Stimulated activated memory B cell treated with anti-CD40 and anti-IgM and Interleukin-4, amounts not matched to agents 10 μg/mL and 1 μg/mL and 100 μg/mL, for 72 hours (primary cell): ENCODE data around the gene CBFA2T2.
A peak's percentile ranks its signal among the peaks of the same experiment; 100 is the strongest.

Source experiments
- ATAC-seq: fragments of 150-1000 bp; cut with Tn5 transposase; 2 replicates; pipeline ENCODE4 v1.10.0; 2021
- H3K27ac Mint-ChIP-seq: one replicate; pipeline ENCODE4 v1.8.0; 2022; ENCODE audit warnings: mild to moderate bottlenecking, mixed read lengths
- H3K27me3 Mint-ChIP-seq: one replicate; pipeline ENCODE4 v1.8.0; 2022; ENCODE audit warnings: mixed read lengths
- H3K36me3 Mint-ChIP-seq: one replicate; pipeline ENCODE4 v1.8.0; 2022; ENCODE audit warnings: mixed read lengths
- H3K4me1 Mint-ChIP-seq: one replicate; pipeline ENCODE4 v1.8.0; 2022; ENCODE audit warnings: mixed read lengths
- H3K4me3 Mint-ChIP-seq: one replicate; pipeline ENCODE4 v1.8.0; 2022; ENCODE audit warnings: mild to moderate bottlenecking, moderate library complexity, mixed read lengths
- H3K9me3 Mint-ChIP-seq: one replicate; pipeline ENCODE4 v1.8.0; 2022; ENCODE audit warnings: mixed read lengths

Gene CBFA2T2

DNA sequence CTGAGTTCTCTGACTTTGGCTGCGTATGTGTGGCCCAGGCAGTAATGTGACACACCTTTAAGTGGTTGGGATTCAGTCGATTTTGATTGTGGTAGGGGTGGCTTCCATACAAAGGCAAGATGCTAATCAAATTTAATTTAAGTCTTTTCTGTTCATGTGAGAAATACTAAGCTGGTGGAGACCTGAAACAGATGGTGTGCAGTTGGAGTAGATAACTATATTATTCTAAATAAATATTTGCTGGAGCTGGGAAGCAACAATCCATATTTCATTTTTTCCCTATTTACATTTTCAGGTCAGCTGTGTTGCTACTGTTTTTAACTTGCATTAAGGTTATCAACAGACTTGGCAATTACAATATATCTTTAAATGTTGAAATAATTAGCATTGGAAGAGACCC is 104.8 kb downstream of the CBFA2T2 start:
- ATAC-seq: no peak
- Mint-ChIP-seq H3K4me1 (peaks cover 13% of the 10 kb centered on the region), H3K36me3 (no peaks in the 10 kb centered on the region), H3K4me3 (no peak overlapping the region), H3K9me3 (no peaks in the 10 kb centered on the region), H3K27me3 (no peaks in the 10 kb centered on the region), H3K27ac (no peak overlapping the region)

DNA sequence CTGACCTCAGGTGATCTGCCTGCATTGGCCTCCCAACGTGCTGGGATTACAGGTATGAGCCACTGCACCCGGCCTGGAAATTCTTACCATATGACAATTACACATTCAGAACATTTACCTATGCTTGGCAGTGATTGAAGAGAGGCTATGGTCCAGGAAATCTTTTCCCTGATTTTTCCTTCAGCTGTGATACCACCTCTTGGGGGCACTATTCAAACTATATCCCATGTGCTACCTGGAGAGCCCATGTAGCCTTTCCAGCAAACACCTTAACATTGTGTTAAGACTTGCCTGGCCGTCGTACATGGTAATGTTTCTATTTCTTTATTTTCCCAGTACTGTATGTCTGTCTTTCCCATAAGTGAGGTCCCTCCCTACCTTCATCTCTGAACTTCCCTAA is 110.5 kb downstream of the CBFA2T2 start:
- Mint-ChIP-seq H3K36me3 (no peaks in the 10 kb centered on the region), H3K27ac (no peak overlapping the region), H3K27me3 (no peaks in the 10 kb centered on the region), H3K4me1 (peaks cover 32% of the 10 kb centered on the region), H3K4me3 (no peak overlapping the region), H3K9me3 (no peaks in the 10 kb centered on the region)
- ATAC-seq: no peak

- ATAC-seq: no peak
- Mint-ChIP-seq H3K4me3 (no peak overlapping the region), H3K27me3 (no peaks in the 10 kb centered on the region), H3K36me3 (no peaks in the 10 kb centered on the region), H3K9me3 (no peaks in the 10 kb centered on the region), H3K4me1 (peaks cover 32% of the 10 kb centered on the region), H3K27ac (no peak overlapping the region)
Measured at GRCh38 chr20:33600981-33601380, 111.1 kb downstream of the CBFA2T2 start.

- Mint-ChIP-seq H3K27me3 (no peaks in the 10 kb centered on the region), H3K4me3 (no peak overlapping the region), H3K36me3 (no peaks in the 10 kb centered on the region), H3K27ac (peak overlapping the region; percentile 85), H3K4me1 (peaks cover 34% of the 10 kb centered on the region), H3K9me3 (no peaks in the 10 kb centered on the region)
- ATAC-seq: no peak
Measured at GRCh38 chr20:33601861-33602260, 112.0 kb downstream of the CBFA2T2 start.

- no peaks in the 10 kb centered on the region for H3K36me3 Mint-ChIP-seq
- H3K9me3 Mint-ChIP-seq: no peaks in the 10 kb centered on the region
- H3K4me1 Mint-ChIP-seq: peaks cover 37% of the 10 kb centered on the region
- H3K27ac Mint-ChIP-seq: peak overlapping the region; percentile 85
- peak; percentile 73 for ATAC-seq
- H3K27me3 Mint-ChIP-seq: no peaks in the 10 kb centered on the region
- peak overlapping the region; percentile 56 for H3K4me3 Mint-ChIP-seq
Measured at GRCh38 chr20:33602826-33603590, 113.1 kb downstream of the CBFA2T2 start.

DNA sequence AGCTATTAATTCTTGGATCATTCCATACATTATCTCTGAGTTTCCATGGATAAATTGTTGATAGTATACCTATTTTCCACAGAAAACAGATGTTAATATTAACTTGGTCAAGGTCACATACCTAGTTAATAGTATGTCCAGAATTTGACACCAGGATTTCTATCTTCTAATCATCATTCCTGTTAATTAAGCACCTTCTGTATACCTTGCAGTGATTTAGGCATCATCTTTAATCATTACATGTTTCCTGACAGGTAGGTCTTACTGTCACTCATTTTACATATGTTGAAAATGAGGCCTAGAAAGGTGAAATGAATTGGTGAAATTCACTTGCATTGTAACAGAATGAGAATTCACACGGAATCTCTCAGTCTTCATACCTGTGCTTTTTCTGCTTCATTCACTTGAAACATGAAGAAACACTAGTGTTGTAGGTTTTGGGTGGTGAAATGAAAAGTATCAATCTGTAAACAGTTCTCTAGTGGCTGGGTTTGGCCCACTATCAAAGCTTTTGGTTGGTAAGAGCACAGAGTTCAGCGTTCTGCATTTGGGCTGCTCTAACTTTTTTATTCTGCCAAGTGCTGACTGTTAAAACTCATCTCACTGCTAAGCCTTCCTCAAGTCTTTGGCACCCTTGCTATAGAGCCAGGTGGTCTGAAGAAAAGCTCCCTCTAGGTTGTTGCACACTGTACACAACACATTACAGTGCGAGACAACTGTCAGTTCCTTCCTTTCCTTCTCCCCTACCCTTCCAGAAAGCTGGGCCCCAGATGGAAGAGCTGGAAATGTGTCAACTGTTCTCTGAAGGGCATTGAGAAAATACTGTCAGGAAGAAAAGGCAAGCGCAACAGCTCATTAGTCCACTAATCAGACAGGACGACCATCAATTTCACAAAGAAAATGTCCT is 114.4 kb downstream of the CBFA2T2 start:
- Mint-ChIP-seq H3K9me3 (no peaks in the 10 kb centered on the region), H3K4me1 (peaks cover 39% of the 10 kb centered on the region), H3K36me3 (no peaks in the 10 kb centered on the region), H3K27me3 (no peaks in the 10 kb centered on the region), H3K4me3 (no peak overlapping the region), H3K27ac (no peak overlapping the region)
- ATAC-seq: no peak

GRCh38 chr20:33604991-33605370 is 115.1 kb downstream of the CBFA2T2 start:
- H3K27ac Mint-ChIP-seq: no peak overlapping the region
- H3K4me3 Mint-ChIP-seq: no peak overlapping the region
- ATAC-seq: no peak
- H3K4me1 Mint-ChIP-seq: peaks cover 45% of the 10 kb centered on the region
- H3K27me3 Mint-ChIP-seq: no peaks in the 10 kb centered on the region
- H3K36me3 Mint-ChIP-seq: no peaks in the 10 kb centered on the region
- no peaks in the 10 kb centered on the region for H3K9me3 Mint-ChIP-seq

- ATAC-seq: peak; percentile 88
- peak overlapping the region; percentile 81 for H3K27ac Mint-ChIP-seq
- H3K27me3 Mint-ChIP-seq: no peaks in the 10 kb centered on the region
- H3K9me3 Mint-ChIP-seq: no peaks in the 10 kb centered on the region
- H3K36me3 Mint-ChIP-seq: peaks cover 10% of the 10 kb centered on the region
- H3K4me3 Mint-ChIP-seq: peak overlapping the region; percentile 18
- peaks cover 53% of the 10 kb centered on the region for H3K4me1 Mint-ChIP-seq
Measured at GRCh38 chr20:33606118-33606771, 116.3 kb downstream of the CBFA2T2 start.

- Mint-ChIP-seq H3K4me3 (peak overlapping the region; percentile 6), H3K9me3 (no peaks in the 10 kb centered on the region), H3K27me3 (no peaks in the 10 kb centered on the region), H3K27ac (peak overlapping the region; percentile 2), H3K36me3 (peaks cover 16% of the 10 kb centered on the region), H3K4me1 (peaks cover 34% of the 10 kb centered on the region)
- ATAC-seq: peak; percentile 68
Measured at GRCh38 chr20:33609504-33609903, 119.6 kb downstream of the CBFA2T2 start.

GRCh38 chr20:33611106-33611505 is 121.2 kb downstream of the CBFA2T2 start:
- Mint-ChIP-seq H3K36me3 (peaks cover 25% of the 10 kb centered on the region), H3K9me3 (no peaks in the 10 kb centered on the region), H3K27ac (no peak overlapping the region), H3K4me3 (no peak overlapping the region), H3K4me1 (peaks cover 31% of the 10 kb centered on the region), H3K27me3 (no peaks in the 10 kb centered on the region)
- ATAC-seq: no peak

- Mint-ChIP-seq H3K4me3 (no peak overlapping the region), H3K9me3 (no peaks in the 10 kb centered on the region), H3K27ac (no peak overlapping the region), H3K36me3 (peaks cover 30% of the 10 kb centered on the region), H3K4me1 (peaks cover 22% of the 10 kb centered on the region), H3K27me3 (no peaks in the 10 kb centered on the region)
- no peak for ATAC-seq
Measured at GRCh38 chr20:33612001-33612400, 122.1 kb downstream of the CBFA2T2 start.

GRCh38 chr20:33621717-33622400 is 132.0 kb downstream of the CBFA2T2 start:
- no peaks in the 10 kb centered on the region for H3K27me3 Mint-ChIP-seq
- no peak overlapping the region for H3K4me3 Mint-ChIP-seq
- H3K9me3 Mint-ChIP-seq: no peaks in the 10 kb centered on the region
- peaks cover 56% of the 10 kb centered on the region for H3K36me3 Mint-ChIP-seq
- ATAC-seq: no peak
- peaks cover 14% of the 10 kb centered on the region for H3K4me1 Mint-ChIP-seq
- H3K27ac Mint-ChIP-seq: no peak overlapping the region

DNA sequence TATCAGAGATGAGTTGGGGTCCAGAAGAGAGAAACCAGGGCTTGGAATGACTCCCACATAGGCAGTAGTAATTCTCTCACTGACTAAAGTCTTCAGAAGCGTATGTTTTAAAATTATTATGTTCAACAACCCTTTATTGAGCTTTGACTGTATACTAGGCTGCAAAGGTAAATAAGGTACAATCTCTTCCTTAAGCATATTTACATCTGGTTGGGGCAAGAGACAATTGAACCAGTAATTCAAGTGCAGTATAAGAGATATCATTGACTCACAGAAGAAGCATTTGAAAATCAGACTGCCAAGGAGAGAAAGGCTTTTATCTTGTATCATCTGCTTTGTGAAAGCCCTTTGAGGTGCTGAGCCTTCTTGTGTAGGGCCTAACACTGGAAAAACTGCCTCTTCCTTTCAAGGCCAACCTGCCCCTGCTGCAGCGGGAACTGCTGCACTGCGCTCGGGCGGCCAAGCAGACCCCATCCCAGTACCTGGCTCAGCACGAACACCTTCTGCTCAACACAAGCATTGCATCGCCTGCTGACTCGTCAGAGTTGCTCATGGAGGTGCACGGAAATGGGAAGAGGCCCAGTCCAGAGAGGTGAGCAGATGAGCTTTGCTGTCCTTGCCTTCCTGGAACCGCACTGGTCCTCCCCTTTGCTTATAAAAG is 132.9 kb downstream of the CBFA2T2 start:
- no peak overlapping the region for H3K27ac Mint-ChIP-seq
- H3K9me3 Mint-ChIP-seq: no peaks in the 10 kb centered on the region
- no peak for ATAC-seq
- H3K4me3 Mint-ChIP-seq: no peak overlapping the region
- peaks cover 14% of the 10 kb centered on the region for H3K4me1 Mint-ChIP-seq
- H3K36me3 Mint-ChIP-seq: peaks cover 59% of the 10 kb centered on the region
- no peaks in the 10 kb centered on the region for H3K27me3 Mint-ChIP-seq

DNA sequence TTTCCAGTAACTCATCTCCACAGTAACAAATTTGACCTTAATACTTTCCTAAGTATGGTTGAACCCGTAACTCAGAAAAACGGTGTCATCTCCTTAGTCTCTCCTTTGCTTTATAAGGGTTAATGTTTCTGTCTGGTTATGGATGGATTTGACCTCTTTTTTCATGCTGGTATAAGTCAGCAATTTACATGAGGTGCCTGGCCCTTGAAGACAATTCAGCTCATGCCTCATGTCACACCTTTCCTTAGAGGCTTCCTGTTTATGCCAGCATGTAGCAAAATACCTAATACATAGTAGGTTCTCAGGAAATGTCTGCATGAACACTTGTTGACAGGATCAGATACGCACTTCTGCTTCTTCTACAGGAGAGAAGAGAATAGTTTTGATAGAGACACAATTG is 134.5 kb downstream of the CBFA2T2 start:
- no peak overlapping the region for H3K4me3 Mint-ChIP-seq
- no peak for ATAC-seq

More for the DNA sequence above, 134.5 kb downstream of the CBFA2T2 start:
- Mint-ChIP-seq H3K27ac (peak overlapping the region; percentile 53), H3K4me1 (peaks cover 14% of the 10 kb centered on the region), H3K9me3 (no peaks in the 10 kb centered on the region), H3K27me3 (no peaks in the 10 kb centered on the region), H3K36me3 (peaks cover 64% of the 10 kb centered on the region)
